HG03520 (cell line): ENCODE measurements around the gene PAPSS2.

Experiments used
- ATAC-seq: cut with Tn5 transposase; IDR thresholded peaks from one replicate; pipeline ENCODE4 v1.9.1; 2021; ENCODE audit warnings: mild to moderate bottlenecking, moderate library complexity; ENCODE audit not compliant: unreplicated experiment

Gene PAPSS2

DNA sequence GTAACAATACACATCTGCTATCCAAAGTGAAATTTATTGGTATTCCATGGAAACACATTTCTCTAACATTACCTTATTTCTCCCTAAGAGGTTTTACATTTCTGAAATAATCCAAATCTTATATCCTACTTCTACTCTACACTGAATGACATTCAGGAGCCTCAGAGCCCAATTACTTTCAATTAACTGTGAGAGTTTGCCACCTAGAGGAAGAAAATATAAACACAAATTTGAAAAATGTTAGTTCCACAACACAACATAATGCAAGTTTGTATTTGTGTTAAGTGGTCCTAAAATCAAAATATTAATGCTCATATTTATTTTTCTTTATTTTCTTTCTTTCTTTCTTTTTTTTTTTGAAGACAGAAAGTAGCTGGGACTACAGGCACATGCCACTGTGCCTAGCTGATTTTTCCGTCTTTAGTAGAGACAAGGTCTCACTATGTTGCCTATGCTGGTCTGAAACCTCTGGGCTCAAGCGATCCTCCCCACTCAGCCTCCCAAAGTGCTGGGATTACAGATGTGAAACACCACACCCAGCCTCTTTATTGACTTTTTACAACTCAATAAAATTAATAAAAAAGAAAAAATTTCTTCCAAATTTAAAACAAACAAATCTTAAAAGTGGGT lies 112.3 kb downstream of the PAPSS2 start:
- no peak for ATAC-seq

DNA sequence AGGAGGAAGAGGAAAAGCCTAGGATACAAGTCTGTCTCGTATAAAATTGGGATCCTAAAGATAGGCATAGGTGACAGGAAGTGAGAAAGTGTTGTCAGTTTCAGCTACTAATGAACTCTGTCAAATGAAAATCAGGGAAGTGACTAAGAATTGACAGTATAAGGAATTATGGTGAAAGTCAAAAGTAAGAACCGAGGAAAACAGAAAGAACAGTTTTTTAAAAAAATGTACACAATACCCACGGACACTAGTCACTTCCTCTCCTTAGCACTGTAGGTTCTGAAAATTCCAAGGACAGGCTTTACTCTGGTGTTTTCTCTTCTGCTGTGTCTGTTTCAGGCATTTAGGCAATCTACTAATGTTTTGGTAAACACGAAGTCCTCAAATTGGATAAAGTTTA lies 116.1 kb downstream of the PAPSS2 start:
- ATAC-seq: no peak

DNA sequence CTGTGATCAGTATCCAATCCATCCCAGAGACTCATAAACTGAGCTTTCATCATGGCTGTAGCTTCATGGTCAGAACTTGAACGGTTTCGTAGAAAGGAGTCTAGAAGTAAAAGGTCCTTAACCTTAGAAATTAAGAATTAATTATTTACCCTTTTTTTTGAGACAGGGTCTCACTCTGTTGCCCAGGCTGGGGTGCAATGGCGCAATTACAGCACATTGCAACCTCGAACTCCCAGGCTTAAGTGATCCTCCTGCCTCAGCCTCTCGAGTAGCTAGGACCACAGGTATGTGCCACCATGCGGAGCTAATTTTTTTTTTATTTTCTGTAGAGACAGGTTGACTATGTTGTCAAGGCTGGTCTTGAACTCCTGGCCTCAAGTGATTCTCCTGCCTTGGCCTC lies 116.7 kb downstream of the PAPSS2 start:
- no peak for ATAC-seq

DNA sequence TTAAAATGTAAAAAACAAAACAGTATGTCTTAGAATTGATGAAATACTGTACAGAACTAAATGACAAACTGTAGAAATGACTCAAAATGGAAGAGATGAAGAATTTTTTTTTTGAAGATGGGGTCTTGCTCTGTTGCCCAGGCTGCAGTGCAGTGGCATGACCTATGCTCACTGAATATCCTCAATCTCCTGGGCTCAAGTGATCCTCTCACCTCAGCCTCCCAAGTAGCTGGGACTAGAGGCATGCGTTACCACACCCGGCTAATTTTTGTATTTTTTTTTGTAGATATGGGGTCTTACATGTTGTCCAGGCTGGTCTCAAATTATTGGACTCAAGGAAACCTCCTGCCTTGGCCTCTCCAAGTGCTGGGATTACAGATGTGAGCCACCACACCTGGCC lies 121.9 kb downstream of the PAPSS2 start:
- ATAC-seq: no peak

DNA sequence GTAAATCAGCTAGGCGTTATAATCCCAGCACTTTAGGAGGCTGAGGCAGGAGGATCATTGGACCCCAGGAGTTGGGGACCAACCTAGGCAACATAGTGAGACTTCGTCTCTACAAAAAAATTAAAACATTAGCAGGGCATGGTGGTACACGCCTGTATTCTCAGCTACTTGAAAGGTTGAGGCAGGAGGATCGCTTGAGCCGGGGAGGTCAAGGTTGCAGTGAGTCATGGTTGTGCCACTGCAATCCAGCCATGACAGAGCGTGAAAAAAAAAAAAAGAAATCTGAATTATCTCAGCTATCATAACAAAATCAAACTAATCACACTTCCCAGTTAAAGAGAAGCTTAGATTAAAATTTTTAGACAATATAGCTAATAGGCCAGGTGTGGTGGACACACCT lies 123.0 kb downstream of the PAPSS2 start:
- ATAC-seq: no peak

DNA sequence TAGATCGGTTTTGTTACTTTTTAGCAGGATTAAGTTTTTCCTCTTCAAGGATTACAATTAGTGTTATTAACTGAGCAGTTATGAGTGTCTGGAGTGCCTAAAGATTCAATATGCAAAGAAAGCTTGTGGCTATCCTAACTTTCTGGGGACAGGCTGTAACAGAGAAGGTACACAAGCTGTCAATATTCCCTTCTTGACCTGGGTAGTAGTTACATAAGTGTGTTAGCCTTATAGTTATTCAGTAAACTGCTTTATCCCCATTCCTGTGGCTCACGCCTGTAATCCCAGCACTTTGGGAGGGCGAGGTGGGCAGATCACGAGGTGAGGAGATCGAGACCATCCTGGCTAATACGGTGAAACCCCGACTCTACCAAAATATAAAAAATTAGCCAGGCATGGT lies 126.7 kb downstream of the PAPSS2 start:
- no peak for ATAC-seq

DNA sequence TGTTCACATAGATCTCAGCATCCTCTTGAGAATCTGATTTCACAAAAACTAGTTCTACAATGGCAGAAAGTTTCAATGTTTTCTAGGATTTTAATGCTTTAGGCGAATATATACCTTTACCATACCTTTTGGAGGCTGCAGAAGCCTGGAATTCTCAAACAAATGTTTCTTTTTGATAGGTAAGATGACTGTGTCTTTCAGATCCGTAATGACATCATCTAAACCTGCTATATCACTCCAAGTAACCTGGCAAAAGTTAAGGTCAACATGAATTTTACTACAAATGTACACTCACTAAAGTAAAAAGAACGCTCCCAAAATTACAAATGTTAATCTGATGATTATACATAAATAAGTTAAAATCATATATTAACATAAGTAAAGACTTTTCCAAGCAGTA lies 130.5 kb downstream of the PAPSS2 start:
- ATAC-seq: no peak

DNA sequence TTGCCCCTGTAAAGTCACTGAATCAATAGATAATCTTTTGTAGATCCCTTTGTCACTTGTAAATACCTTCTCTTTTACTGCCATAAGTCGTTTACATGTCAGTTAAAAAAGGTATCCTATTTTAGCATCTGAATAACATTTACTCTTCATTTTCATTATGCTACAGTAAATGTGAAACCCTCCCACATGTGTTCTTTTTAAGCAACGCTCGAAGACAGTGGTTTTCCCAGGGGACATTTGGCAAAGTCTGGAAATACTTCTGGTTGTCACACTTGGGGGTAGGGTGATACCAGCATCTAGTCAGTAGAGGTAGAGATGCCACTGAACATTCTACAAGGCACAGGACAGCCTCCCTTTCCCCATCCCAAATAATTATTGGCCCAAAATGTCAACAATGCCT lies 134.6 kb downstream of the PAPSS2 start:
- no peak for ATAC-seq
